TTC549 (cell line): Measurements from ENCODE around the gene CORO6.

Source experiments
- FAIRE-seq: peaks from 2 replicates; lab custom pipeline; 2012; peaks lifted over from hg19 to GRCh38; lab: Jason Lieb, UNC

Gene CORO6

GRCh38 chr17:29630630-29631193 lies 8.0 kb upstream of the CORO6 start:
- FAIRE-seq = no peak

DNA sequence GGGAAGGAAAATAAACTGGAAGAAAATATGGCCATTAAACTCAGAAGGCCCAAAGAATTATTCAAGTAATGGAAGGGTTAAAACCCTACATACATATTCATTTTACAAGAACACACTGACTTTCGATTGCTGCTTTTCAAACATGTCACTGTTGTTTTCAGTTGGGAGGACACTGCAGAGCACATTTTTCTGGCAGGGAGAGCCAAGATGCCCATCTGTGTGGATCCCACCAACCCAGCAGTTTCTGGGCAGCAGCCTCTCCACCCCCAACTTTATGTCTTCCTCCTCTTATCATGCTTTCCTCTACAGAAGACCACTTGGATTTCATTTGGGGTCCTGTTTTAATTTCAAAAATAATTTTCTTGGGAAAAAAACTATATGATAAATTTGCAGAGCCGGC lies 7.1 kb upstream of the CORO6 start:
- FAIRE-seq = no peak

GRCh38 chr17:29628644-29629043 lies 5.9 kb upstream of the CORO6 start:
- no peak for FAIRE-seq

GRCh38 chr17:29627951-29628350 lies 5.2 kb upstream of the CORO6 start:
- FAIRE-seq = no peak

- FAIRE-seq = no peak
Observed at GRCh38 chr17:29625037-29625750, 2.5 kb upstream of the CORO6 start.

DNA sequence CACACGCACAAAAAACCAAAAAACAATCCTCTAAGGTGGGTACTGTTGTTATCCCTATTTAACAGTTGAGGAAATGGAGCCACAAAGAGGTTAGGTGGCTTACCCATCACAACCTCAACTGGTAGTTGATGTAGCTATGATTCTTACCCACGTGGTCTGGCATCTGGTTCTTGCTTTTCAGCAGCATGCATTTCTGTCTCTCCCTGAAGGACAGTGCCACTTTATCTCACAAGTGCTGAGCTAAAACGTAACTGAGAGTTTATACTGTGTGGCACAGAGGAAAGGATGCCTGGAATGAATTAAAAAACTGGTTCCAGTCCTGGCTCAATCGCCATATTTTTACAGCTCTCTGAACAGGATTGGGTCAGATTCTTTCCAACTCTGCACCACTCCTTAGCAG lies 1.9 kb upstream of the CORO6 start:
- no peak for FAIRE-seq

GRCh38 chr17:29623283-29623647 lies 553 bp upstream of the CORO6 start:
- FAIRE-seq = no peak

DNA sequence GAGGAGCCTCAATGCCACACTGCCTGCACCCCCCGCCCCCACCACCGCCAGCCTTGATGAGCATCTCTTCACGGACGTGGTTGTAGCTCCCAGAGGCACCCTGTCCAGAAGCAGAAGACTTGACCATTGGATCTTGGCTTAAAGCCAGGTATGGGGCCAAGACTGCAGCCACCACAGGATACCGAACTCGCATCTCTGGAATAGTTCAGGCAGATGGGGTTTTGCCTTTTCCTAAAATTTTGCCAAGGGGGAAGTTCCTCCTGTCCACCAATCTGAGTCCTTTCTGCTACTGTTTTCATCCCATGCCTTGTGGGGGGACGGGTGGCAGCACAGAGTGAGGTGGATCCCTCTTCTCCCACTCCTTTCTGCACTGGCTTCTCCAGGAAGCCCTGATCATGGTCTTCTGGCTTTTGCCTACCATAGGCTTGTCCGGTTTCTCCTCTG lies 939 bp downstream of the CORO6 start:
- no peak for FAIRE-seq

- no peak for FAIRE-seq
Observed at GRCh38 chr17:29620779-29621500, 1.8 kb downstream of the CORO6 start.

GRCh38 chr17:29620271-29620670 lies 2.4 kb downstream of the CORO6 start:
- FAIRE-seq = no peak

GRCh38 chr17:29619251-29619650 lies 3.5 kb downstream of the CORO6 start:
- no peak for FAIRE-seq

DNA sequence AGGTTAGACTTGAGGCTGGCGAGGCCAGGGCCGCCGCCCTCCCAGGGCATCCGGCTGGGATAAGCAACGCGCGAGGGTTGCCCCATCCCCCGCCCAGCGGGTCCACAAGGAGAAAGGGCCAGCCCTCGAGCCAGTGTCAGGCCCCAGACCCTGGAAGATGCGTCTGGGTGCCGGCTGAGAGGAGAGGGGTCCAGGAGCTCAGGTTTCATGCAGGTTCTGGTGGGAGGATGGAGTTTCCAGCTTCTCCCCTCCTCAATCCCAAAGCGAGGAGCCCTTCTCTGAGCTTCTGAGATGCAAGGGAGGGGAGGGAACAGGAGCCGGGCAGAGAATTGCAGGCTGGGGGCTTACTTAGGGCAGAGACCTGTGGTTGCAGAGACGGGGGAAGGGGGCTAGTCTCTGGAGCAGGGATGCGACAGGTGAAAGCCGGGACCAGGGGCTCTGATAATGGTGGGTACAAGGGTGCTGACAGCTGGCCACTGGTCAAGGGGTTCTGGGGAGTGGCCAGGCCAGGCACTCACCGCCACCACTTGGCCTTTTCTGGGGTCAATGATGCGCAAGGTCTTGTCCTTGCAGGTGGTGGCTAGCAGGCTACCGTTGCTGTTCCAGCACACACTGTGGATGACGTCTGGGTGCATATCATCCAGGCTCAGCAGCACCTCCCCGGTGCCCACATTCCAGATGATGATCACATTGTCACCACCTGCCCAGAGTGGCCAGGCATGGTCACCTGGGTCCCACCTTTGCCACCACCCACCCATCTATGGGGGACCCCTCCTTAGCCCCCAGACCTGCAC lies 4.2 kb downstream of the CORO6 start:
- FAIRE-seq = no peak

GRCh38 chr17:29617481-29618271 lies 5.0 kb downstream of the CORO6 start:
- no peak for FAIRE-seq

DNA sequence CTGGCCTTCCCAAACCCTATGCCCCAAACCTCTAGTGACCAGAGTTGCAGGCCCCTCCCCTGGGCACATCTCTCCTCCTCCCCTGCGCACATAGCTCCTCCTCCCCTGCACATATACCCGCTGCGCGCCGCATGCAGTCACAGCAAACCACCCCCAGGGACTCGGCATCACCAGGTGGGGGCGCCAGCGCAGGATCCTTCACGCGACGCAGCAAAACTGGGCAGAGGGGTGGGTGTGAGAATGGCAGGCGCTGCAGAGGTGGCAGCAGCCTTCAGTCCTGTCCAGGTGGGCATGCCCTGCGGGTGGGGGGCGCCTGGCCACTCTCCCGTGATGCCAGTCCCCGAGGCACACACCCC lies 5.6 kb downstream of the CORO6 start:
- no peak for FAIRE-seq

GRCh38 chr17:29616300-29617048 lies 6.2 kb downstream of the CORO6 start:
- no peak for FAIRE-seq

DNA sequence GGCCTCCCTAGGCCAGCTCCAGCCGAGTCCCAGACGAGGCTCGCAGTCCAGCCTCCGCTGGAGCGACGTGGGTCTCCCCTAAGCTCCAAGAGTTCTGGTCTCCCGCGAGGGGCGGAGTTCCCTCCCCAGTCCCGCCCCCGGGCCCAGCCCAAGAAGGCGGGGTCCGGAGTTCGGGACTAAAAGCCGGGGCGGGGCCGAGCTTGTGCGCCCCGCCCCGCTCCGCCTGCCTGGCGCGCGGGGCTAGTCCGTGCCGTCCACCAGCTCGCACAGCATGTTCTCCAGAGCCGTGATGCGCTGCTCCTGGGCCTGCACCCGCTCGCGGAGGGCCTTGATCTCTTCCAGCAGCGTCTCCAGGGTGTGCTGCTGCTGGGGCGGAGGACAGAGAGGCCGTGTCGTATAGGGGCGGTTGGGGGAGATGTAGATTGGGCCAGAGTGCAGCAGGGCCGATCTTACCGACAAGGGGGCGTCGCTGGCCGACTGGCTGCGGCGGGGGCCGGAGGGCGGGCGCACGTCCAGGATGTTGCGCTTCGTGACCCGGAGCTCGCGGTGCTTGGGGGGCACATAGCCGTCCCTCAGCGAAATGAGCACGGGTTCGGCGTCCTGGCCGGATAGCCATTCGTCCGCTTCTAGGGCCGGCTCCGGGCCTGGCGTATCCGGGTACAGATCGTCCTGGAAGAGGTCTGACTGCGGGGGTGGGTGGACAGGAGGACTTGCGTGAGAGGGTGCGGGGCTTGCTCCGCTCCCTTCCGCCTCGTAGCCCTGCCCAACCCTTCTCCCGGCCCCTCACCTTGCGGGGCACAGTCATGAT lies 7.0 kb downstream of the CORO6 start:
- FAIRE-seq = no peak

- no peak for FAIRE-seq
Observed at GRCh38 chr17:29615048-29615385, 7.7 kb downstream of the CORO6 start.

GRCh38 chr17:29614349-29615047 lies 8.2 kb downstream of the CORO6 start:
- no peak for FAIRE-seq

- no peak for FAIRE-seq
Observed at GRCh38 chr17:29613856-29614255, 8.9 kb downstream of the CORO6 start.

GRCh38 chr17:29613352-29613837 lies 9.3 kb downstream of the CORO6 start:
- no peak for FAIRE-seq
